ENCODE results near the gene SLC25A46. TPM values are rescaled to one million over a fixed set of nuclear protein-coding genes. Genes with fewer than 3 reads are reported as not detected.
"Not testable (repeated sequence)": the region's sequence is repeated elsewhere in the genome, so short reads cannot be mapped to it uniquely, and the experiment has no call there.

Gene SLC25A46
- total and polyA plus RNA-seq, 7 experiments from 2014 or later: 23.8 to 50.5 (median 31.9) TPM

- H3K4me1 Mint-ChIP-seq: no peaks in the 10 kb centered on the region
- ATAC-seq (no peak), DNase-seq (no peak)
- ChIA-PET CTCF (interaction anchor here (0.5 kb wide), 1 partner anchor 1408 kb away, joined by 3 read pairs; no protein-coding TSS in a partner anchor), POLR2A (no interaction called here)
- H3K4me3 ChIP-seq (ENCODE audit: low read length): no peak overlapping the region
- no peaks in the 10 kb centered on the region for H3K36me3 ChIP-seq (ENCODE audit: control insufficient read depth in 2 of 3, insufficient read depth in 3 of 3, low read length in 3 of 3)
- H3K9me3 Mint-ChIP-seq: peaks cover 0 to 5% (median 0%) of the 10 kb centered on the region in 11 donors
- H3K27ac ChIP-seq (ENCODE audit: low read depth, low read length): no peak overlapping the region
- H3K27ac Mint-ChIP-seq: no peak overlapping the region
- intact Hi-C loops (cut with micrococcal nuclease): no loop called here
- no peaks in the 10 kb centered on the region for H3K9me3 ChIP-seq (ENCODE audit: control insufficient read depth in 2 of 3, low read length in 3 of 3)
- H3K27me3 ChIP-seq (ENCODE audit: control insufficient read depth in 2 of 2, insufficient read depth in 2 of 2, low read length in 2 of 2): no peaks in the 10 kb centered on the region
- no peak overlapping the region for H3K4me3 Mint-ChIP-seq
- peaks cover 1 to 30% (median 12%) of the 10 kb centered on the region in 5 donors for H3K27me3 Mint-ChIP-seq
- H3K36me3 Mint-ChIP-seq: peaks cover 0 to 8% (median 0%) of the 10 kb centered on the region in 5 donors
- no peaks in the 10 kb centered on the region for H3K4me1 ChIP-seq (ENCODE audit: control insufficient read depth in 2 of 2, insufficient read depth in 2 of 2, low read length in 2 of 2)
Measured at GRCh38 chr5:110769000-110769681, 30.3 kb downstream of the SLC25A46 start.

- DNase-seq (no peak), ATAC-seq (no peak)
- Mint-ChIP-seq H3K27me3 (peaks cover 5 to 30% (median 18%) of the 10 kb centered on the region in 5 donors), H3K4me3 (no peak overlapping the region), H3K36me3 (peaks cover 0 to 2% (median 0%) of the 10 kb centered on the region in 5 donors), H3K4me1 (no peaks in the 10 kb centered on the region), H3K27ac (no peak overlapping the region), H3K9me3 (peaks cover 0 to 9% (median 0%) of the 10 kb centered on the region in 11 donors)
- no peaks in the 10 kb centered on the region for H3K27me3 ChIP-seq (ENCODE audit: control insufficient read depth in 2 of 2, insufficient read depth in 2 of 2, low read length in 2 of 2)
- no peaks in the 10 kb centered on the region for H3K4me1 ChIP-seq (ENCODE audit: control insufficient read depth in 2 of 2, insufficient read depth in 2 of 2, low read length in 2 of 2)
- no peaks in the 10 kb centered on the region for H3K9me3 ChIP-seq (ENCODE audit: control insufficient read depth in 2 of 3, low read length in 3 of 3)
- H3K27ac ChIP-seq (ENCODE audit: low read depth, low read length): no peak overlapping the region
- intact Hi-C loops (cut with micrococcal nuclease): no loop called here
- CTCF ChIA-PET: no interaction called here
- no peaks in the 10 kb centered on the region for H3K36me3 ChIP-seq (ENCODE audit: control insufficient read depth in 2 of 3, insufficient read depth in 3 of 3, low read length in 3 of 3)
- H3K4me3 ChIP-seq (ENCODE audit: low read length): no peak overlapping the region
- POLR2A ChIA-PET: no interaction called here
Measured at GRCh38 chr5:110770286-110770685, 31.5 kb downstream of the SLC25A46 start.

GRCh38 chr5:110784901-110785300 is 46.1 kb downstream of the SLC25A46 start:
- Mint-ChIP-seq H3K4me1 (no peaks in the 10 kb centered on the region), H3K27me3 (peaks cover 0 to 16% (median 11%) of the 10 kb centered on the region in 5 donors), H3K27ac (no peak overlapping the region), H3K36me3 (no peaks in the 10 kb centered on the region), H3K9me3 (peaks cover 0 to 23% (median 3%) of the 10 kb centered on the region in 11 donors), H3K4me3 (no peak overlapping the region)
- Histone ChIP-seq H3K27me3 (ENCODE audit: control insufficient read depth in 2 of 2, insufficient read depth in 2 of 2, low read length in 2 of 2) (no peaks in the 10 kb centered on the region), H3K9me3 (ENCODE audit: control insufficient read depth in 2 of 3, low read length in 3 of 3) (no peaks in the 10 kb centered on the region), H3K4me3 (ENCODE audit: low read length) (no peak overlapping the region), H3K36me3 (ENCODE audit: control insufficient read depth in 2 of 3, insufficient read depth in 3 of 3, low read length in 3 of 3) (no peaks in the 10 kb centered on the region), H3K4me1 (ENCODE audit: control insufficient read depth in 2 of 2, insufficient read depth in 2 of 2, low read length in 2 of 2) (no peaks in the 10 kb centered on the region), H3K27ac (ENCODE audit: low read depth, low read length) (no peak overlapping the region)
- intact Hi-C loops (cut with micrococcal nuclease): no loop called here
- CTCF ChIA-PET: no interaction called here
- DNase-seq (no peak), ATAC-seq (no peak)
- POLR2A ChIA-PET: no interaction called here

GRCh38 chr5:110785356-110785755 is 46.5 kb downstream of the SLC25A46 start:
- H3K27ac ChIP-seq (ENCODE audit: low read depth, low read length): no peak overlapping the region
- no peaks in the 10 kb centered on the region for H3K4me1 Mint-ChIP-seq
- CTCF ChIA-PET: no interaction called here
- POLR2A ChIA-PET: no interaction called here
- H3K36me3 ChIP-seq (ENCODE audit: control insufficient read depth in 2 of 3, insufficient read depth in 3 of 3, low read length in 3 of 3): no peaks in the 10 kb centered on the region
- peaks cover 0 to 24% (median 3%) of the 10 kb centered on the region in 11 donors for H3K9me3 Mint-ChIP-seq
- no peak overlapping the region for H3K27ac Mint-ChIP-seq
- intact Hi-C loops (cut with micrococcal nuclease): no loop called here
- no peaks in the 10 kb centered on the region for H3K36me3 Mint-ChIP-seq
- DNase-seq (no peak), ATAC-seq (no peak)
- no peaks in the 10 kb centered on the region for H3K27me3 ChIP-seq (ENCODE audit: control insufficient read depth in 2 of 2, insufficient read depth in 2 of 2, low read length in 2 of 2)
- no peak overlapping the region for H3K4me3 Mint-ChIP-seq
- H3K4me3 ChIP-seq (ENCODE audit: low read length): no peak overlapping the region
- H3K27me3 Mint-ChIP-seq: peaks cover 0 to 16% (median 11%) of the 10 kb centered on the region in 5 donors
- no peaks in the 10 kb centered on the region for H3K4me1 ChIP-seq (ENCODE audit: control insufficient read depth in 2 of 2, insufficient read depth in 2 of 2, low read length in 2 of 2)
- no peaks in the 10 kb centered on the region for H3K9me3 ChIP-seq (ENCODE audit: control insufficient read depth in 2 of 3, low read length in 3 of 3)

- H3K4me3 ChIP-seq (ENCODE audit: low read length); POLR2A ChIA-PET; intact Hi-C loops (cut with micrococcal nuclease); H3K4me1 Mint-ChIP-seq; H3K27ac Mint-ChIP-seq; CTCF ChIA-PET; H3K36me3 ChIP-seq (ENCODE audit: control insufficient read depth in 2 of 3, insufficient read depth in 3 of 3, low read length in 3 of 3); DNase-seq; ATAC-seq; H3K36me3 Mint-ChIP-seq; H3K4me1 ChIP-seq (ENCODE audit: control insufficient read depth in 2 of 2, insufficient read depth in 2 of 2, low read length in 2 of 2); H3K4me3 Mint-ChIP-seq; H3K27me3 ChIP-seq (ENCODE audit: control insufficient read depth in 2 of 2, insufficient read depth in 2 of 2, low read length in 2 of 2); H3K27ac ChIP-seq (ENCODE audit: low read depth, low read length); H3K9me3 ChIP-seq (ENCODE audit: control insufficient read depth in 2 of 3, low read length in 3 of 3): not testable (repeated sequence)
- Mint-ChIP-seq H3K27me3 (peaks cover 0 to 14% (median 6%) of the 10 kb centered on the region in 5 donors), H3K9me3 (peaks cover 0 to 24% (median 3%) of the 10 kb centered on the region in 11 donors)
Measured at GRCh38 chr5:110788006-110788405, 49.2 kb downstream of the SLC25A46 start.

- Histone ChIP-seq H3K27ac (ENCODE audit: low read depth, low read length) (no peak overlapping the region), H3K36me3 (ENCODE audit: control insufficient read depth in 2 of 3, insufficient read depth in 3 of 3, low read length in 3 of 3) (no peaks in the 10 kb centered on the region), H3K9me3 (ENCODE audit: control insufficient read depth in 2 of 3, low read length in 3 of 3) (no peaks in the 10 kb centered on the region), H3K4me3 (ENCODE audit: low read length) (no peak overlapping the region), H3K27me3 (ENCODE audit: control insufficient read depth in 2 of 2, insufficient read depth in 2 of 2, low read length in 2 of 2) (no peaks in the 10 kb centered on the region), H3K4me1 (ENCODE audit: control insufficient read depth in 2 of 2, insufficient read depth in 2 of 2, low read length in 2 of 2) (no peaks in the 10 kb centered on the region)
- Mint-ChIP-seq H3K4me1 (no peaks in the 10 kb centered on the region), H3K4me3 (no peak overlapping the region), H3K27me3 (peaks cover 0 to 15% (median 2%) of the 10 kb centered on the region in 5 donors), H3K27ac (no peak overlapping the region), H3K9me3 (peaks cover 0 to 17% (median 5%) of the 10 kb centered on the region in 11 donors), H3K36me3 (no peaks in the 10 kb centered on the region)
- ChIA-PET CTCF (no interaction called here), POLR2A (no interaction called here)
- intact Hi-C loops (cut with micrococcal nuclease): no loop called here
- DNase-seq: no peak
- no peak for ATAC-seq
Measured at GRCh38 chr5:110790673-110791072, 51.9 kb downstream of the SLC25A46 start.

GRCh38 chr5:110802998-110803397 is 64.2 kb downstream of the SLC25A46 start:
- peaks cover 0 to 22% (median 0%) of the 10 kb centered on the region in 3 experiments for H3K9me3 ChIP-seq (ENCODE audit: control insufficient read depth in 2 of 3, low read length in 3 of 3)
- Mint-ChIP-seq H3K36me3 (peaks cover 0 to 3% (median 0%) of the 10 kb centered on the region in 5 donors), H3K4me1 (no peaks in the 10 kb centered on the region), H3K4me3 (no peak overlapping the region), H3K27ac (no peak overlapping the region), H3K9me3 (peaks cover 0 to 53% (median 21%) of the 10 kb centered on the region in 11 donors), H3K27me3 (peaks cover 0 to 35% (median 15%) of the 10 kb centered on the region in 5 donors)
- ChIA-PET POLR2A (interaction anchor here (0.7 kb wide), 1 partner anchor 13 kb away, joined by 3 read pairs; no protein-coding TSS in a partner anchor), CTCF (no interaction called here)
- intact Hi-C loops (cut with micrococcal nuclease): no loop called here
- H3K27me3 ChIP-seq (ENCODE audit: control insufficient read depth in 2 of 2, insufficient read depth in 2 of 2, low read length in 2 of 2): no peaks in the 10 kb centered on the region
- H3K36me3 ChIP-seq (ENCODE audit: control insufficient read depth in 2 of 3, insufficient read depth in 3 of 3, low read length in 3 of 3): no peaks in the 10 kb centered on the region
- ATAC-seq (no peak), DNase-seq (no peak)
- no peaks in the 10 kb centered on the region for H3K4me1 ChIP-seq (ENCODE audit: control insufficient read depth in 2 of 2, insufficient read depth in 2 of 2, low read length in 2 of 2)
- H3K27ac ChIP-seq (ENCODE audit: low read depth, low read length): no peak overlapping the region
- no peak overlapping the region for H3K4me3 ChIP-seq (ENCODE audit: low read length)

Measured in naive thymus-derived CD4-positive, alpha-beta T cell (primary cell).